ENCODE measurements around the gene ELL.

The ELL gene

GRCh38 chr19:18443831-18444230 lies 78.0 kb downstream of the ELL start:
- DNase-seq (ENCODE audit: low read depth in 1 of 2, low spot score in 1 of 2), result no peak
- no peak overlapping the region for H3K4me3 ChIP-seq (replicated peaks; ENCODE audit: insufficient read depth, low read length)
- H3K27me3 ChIP-seq (ENCODE audit: insufficient read depth, poor library complexity, severe bottlenecking), result no peaks in the 10 kb centered on the region
- TF ChIP-seq SPI1 (IDR thresholded peaks at IDR 0.05; ENCODE audit: borderline replicate concordance, low read depth) (no peak), GABPA (IDR thresholded peaks at IDR 0.05; ENCODE audit: low read depth) (no peak), POLR2AphosphoS5 (IDR thresholded peaks at IDR 0.05; ENCODE audit: low read depth) (no peak)
- TF ChIP-seq, protein P1, sequence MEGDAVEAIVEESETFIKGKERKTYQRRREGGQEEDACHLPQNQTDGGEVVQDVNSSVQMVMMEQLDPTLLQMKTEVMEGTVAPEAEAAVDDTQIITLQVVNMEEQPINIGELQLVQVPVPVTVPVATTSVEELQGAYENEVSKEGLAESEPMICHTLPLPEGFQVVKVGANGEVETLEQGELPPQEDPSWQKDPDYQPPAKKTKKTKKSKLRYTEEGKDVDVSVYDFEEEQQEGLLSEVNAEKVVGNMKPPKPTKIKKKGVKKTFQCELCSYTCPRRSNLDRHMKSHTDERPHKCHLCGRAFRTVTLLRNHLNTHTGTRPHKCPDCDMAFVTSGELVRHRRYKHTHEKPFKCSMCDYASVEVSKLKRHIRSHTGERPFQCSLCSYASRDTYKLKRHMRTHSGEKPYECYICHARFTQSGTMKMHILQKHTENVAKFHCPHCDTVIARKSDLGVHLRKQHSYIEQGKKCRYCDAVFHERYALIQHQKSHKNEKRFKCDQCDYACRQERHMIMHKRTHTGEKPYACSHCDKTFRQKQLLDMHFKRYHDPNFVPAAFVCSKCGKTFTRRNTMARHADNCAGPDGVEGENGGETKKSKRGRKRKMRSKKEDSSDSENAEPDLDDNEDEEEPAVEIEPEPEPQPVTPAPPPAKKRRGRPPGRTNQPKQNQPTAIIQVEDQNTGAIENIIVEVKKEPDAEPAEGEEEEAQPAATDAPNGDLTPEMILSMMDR (IDR thresholded peaks at IDR 0.05; ENCODE audit: insufficient read depth, low read length), result no peak
- TF ChIP-seq, protein P2, sequence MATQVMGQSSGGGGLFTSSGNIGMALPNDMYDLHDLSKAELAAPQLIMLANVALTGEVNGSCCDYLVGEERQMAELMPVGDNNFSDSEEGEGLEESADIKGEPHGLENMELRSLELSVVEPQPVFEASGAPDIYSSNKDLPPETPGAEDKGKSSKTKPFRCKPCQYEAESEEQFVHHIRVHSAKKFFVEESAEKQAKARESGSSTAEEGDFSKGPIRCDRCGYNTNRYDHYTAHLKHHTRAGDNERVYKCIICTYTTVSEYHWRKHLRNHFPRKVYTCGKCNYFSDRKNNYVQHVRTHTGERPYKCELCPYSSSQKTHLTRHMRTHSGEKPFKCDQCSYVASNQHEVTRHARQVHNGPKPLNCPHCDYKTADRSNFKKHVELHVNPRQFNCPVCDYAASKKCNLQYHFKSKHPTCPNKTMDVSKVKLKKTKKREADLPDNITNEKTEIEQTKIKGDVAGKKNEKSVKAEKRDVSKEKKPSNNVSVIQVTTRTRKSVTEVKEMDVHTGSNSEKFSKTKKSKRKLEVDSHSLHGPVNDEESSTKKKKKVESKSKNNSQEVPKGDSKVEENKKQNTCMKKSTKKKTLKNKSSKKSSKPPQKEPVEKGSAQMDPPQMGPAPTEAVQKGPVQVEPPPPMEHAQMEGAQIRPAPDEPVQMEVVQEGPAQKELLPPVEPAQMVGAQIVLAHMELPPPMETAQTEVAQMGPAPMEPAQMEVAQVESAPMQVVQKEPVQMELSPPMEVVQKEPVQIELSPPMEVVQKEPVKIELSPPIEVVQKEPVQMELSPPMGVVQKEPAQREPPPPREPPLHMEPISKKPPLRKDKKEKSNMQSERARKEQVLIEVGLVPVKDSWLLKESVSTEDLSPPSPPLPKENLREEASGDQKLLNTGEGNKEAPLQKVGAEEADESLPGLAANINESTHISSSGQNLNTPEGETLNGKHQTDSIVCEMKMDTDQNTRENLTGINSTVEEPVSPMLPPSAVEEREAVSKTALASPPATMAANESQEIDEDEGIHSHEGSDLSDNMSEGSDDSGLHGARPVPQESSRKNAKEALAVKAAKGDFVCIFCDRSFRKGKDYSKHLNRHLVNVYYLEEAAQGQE (IDR thresholded peaks at IDR 0.05; ENCODE audit: insufficient replicate concordance, low read depth), result no peak
- no peak overlapping the region for H3K27ac ChIP-seq (replicated peaks)

GRCh38 chr19:18443406-18443805 lies 78.5 kb downstream of the ELL start:
- Histone ChIP-seq H3K27ac (replicated peaks) (no peak overlapping the region), H3K4me3 (replicated peaks; ENCODE audit: insufficient read depth, low read length) (no peak overlapping the region), H3K27me3 (ENCODE audit: insufficient read depth, poor library complexity, severe bottlenecking) (no peaks in the 10 kb centered on the region)
- DNase-seq (ENCODE audit: low read depth in 1 of 2, low spot score in 1 of 2), result no peak
- TF ChIP-seq SPI1 (IDR thresholded peaks at IDR 0.05; ENCODE audit: borderline replicate concordance, low read depth) (no peak), GABPA (IDR thresholded peaks at IDR 0.05; ENCODE audit: low read depth) (no peak), POLR2AphosphoS5 (IDR thresholded peaks at IDR 0.05; ENCODE audit: low read depth) (no peak)
- TF ChIP-seq, protein P2 (IDR thresholded peaks at IDR 0.05; ENCODE audit: insufficient replicate concordance, low read depth), result no peak
- TF ChIP-seq, protein P1 (IDR thresholded peaks at IDR 0.05; ENCODE audit: insufficient read depth, low read length), result no peak

DNA sequence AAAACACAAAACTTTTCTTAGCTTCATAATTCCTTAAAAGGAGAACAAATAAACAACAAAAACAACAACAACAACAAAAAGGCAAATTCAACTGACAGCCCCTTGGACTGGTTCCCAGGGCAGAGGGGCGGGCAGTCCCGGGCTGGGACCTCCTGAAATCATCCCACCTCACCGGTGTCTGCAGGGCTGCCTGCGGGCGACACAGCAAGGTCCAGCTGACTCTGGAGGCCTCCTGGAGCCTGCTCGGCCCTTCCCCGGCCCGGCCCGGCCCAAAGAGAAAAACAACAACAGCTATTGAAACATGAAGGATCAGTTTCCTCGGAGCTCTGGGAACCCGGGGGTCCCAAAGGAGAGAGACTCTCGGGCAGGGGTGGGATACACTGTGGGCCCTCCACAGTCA lies 78.9 kb downstream of the ELL start:
- H3K4me3 ChIP-seq (replicated peaks; ENCODE audit: insufficient read depth, low read length), result no peak overlapping the region
- no peak for DNase-seq (ENCODE audit: low read depth in 1 of 2, low spot score in 1 of 2)
- H3K27me3 ChIP-seq (ENCODE audit: insufficient read depth, poor library complexity, severe bottlenecking), result no peaks in the 10 kb centered on the region
- TF ChIP-seq SPI1 (IDR thresholded peaks at IDR 0.05; ENCODE audit: borderline replicate concordance, low read depth) (no peak), GABPA (IDR thresholded peaks at IDR 0.05; ENCODE audit: low read depth) (no peak), POLR2AphosphoS5 (IDR thresholded peaks at IDR 0.05; ENCODE audit: low read depth) (no peak)
- TF ChIP-seq, protein P2 (IDR thresholded peaks at IDR 0.05; ENCODE audit: insufficient replicate concordance, low read depth), result no peak
- TF ChIP-seq, protein P1 (IDR thresholded peaks at IDR 0.05; ENCODE audit: insufficient read depth, low read length), result no peak
- no peak overlapping the region for H3K27ac ChIP-seq (replicated peaks)

All from HL-60 (cell line).